H1 (cell line): ENCODE results near the gene C11orf42. TPM values are rescaled to one million over a fixed set of nuclear protein-coding genes. Genes with fewer than 3 reads are reported as not detected.

Experiments used
- CHD7 ChIP-seq: fragments of 300-600 bp; sonication (generic); IDR thresholded peaks from 2 replicates; pipeline ENCODE4 v1.7.1; 2012; ENCODE audit warnings: low read length, moderate library complexity, mild to moderate bottlenecking, inconsistent platforms; ENCODE audit not compliant: insufficient replicate concordance
- NRF1 ChIP-seq: IDR thresholded peaks from 2 replicates; pipeline ENCODE4 v1.6.1; 2011; ENCODE audit warnings: mild to moderate bottlenecking, low read depth, low read length, improper control_type of control experiment
- SIRT6 ChIP-seq: IDR thresholded peaks from one replicate; pipeline ENCODE4 v1.7.1; 2012; ENCODE audit warnings: low read length, inconsistent platforms
- TBP ChIP-seq: IDR thresholded peaks from 2 replicates; pipeline ENCODE4 v1.6.1; 2011; ENCODE audit warnings: low read depth, low read length, improper control_type of control experiment
- polyA plus RNA-seq, 7 experiments: library from polyadenylated mRNA; depleted of rRNA in 3 of 7; stranded (reverse) in 5 of 7; unstranded in 2 of 7; fragments of >200 nt in 5 of 7; fragments of 200-250 nt in 2 of 7; gene quantifications; 1 replicate in 5 of 7; 2 replicates in 1 of 7; 4 replicates in 1 of 7; pipeline versions ENCODE4 v1.2.1 to v1.2.3, GENCODE V29; 2011 to 2013; ENCODE audit warnings: missing spikeins in 2 of 7, mixed read lengths in 2 of 7
- total RNA-seq: library from RNA; stranded (reverse); fragmentation: NEBNext Ultra II Directional; extraction: Animal tissue kit (Norgen Biotek cat#: 25700); gene quantifications from 2 replicates; pipeline ENCODE4 v1.2.1, GENCODE V29; 2021

C11orf42 gene
- total and polyA plus RNA-seq, 2 of the 8 experiments (the other 6 are each of a cell fraction or from before 2014, with no cell fraction given): not detected

GRCh38 chr11:6249770-6250555 is 44.6 kb downstream of the C11orf42 start (continued):
- no peak for TF ChIP-seq CHD7
- TF ChIP-seq TBP: no peak
- no peak for TF ChIP-seq SIRT6
- TF ChIP-seq NRF1: no peak
